Breast epithelium (tissue), 3 donors: Measurements from ENCODE around the gene PROSER1.

ENCODE experiments used
- CTCF ChIP-seq, 3 donors: fragments of 450-650 bp; IDR thresholded peaks; one replicate each; pipeline ENCODE4 v1.5.1; 2016 to 2017; ENCODE audit warnings: antibody characterized with exemption in 3 of 3, mild to moderate bottlenecking in 3 of 3, moderate library complexity in 3 of 3
- POLR2A ChIP-seq: fragments of 450-650 bp; IDR thresholded peaks from one replicate; pipeline ENCODE4 v1.6.1; 2016; ENCODE audit warnings: antibody characterized with exemption, mild to moderate bottlenecking, moderate library complexity

GRCh38 chr13:39054112-39054511 lies 16.2 kb upstream of the PROSER1 start:
- TF ChIP-seq CTCF (IDR thresholded peaks at IDR 0.05) (no peak), POLR2A (no peak)
